HepG2 (cell line): ENCODE measurements around the gene COX4I2. TPM values are rescaled to one million over a fixed set of nuclear protein-coding genes. Genes with fewer than 3 reads are reported as not detected.

Source experiments
- ATAC-seq: fragments of 200-7000 bp; cut with Tn5 transposase; 3 replicates; pipeline ENCODE4 v1.9.1; 2020; ENCODE audit warnings: mild to moderate bottlenecking, moderate library complexity
- BruUV-seq: library from RNA; stranded (reverse); fragments of 400-500 nt; replicated peaks from 2 replicates; lab custom pipeline; 2021; lab: Mats Ljungman, UMichigan
- CTCF ChIA-PET: fragments of 300-600 bp; formaldehyde crosslinking; extraction: SDS; loops from one replicate; lab custom pipeline; 2021; ENCODE audit warnings: low total read pairs, inconsistent platforms, low intra/inter-chr PET ratio; lab: Yijun Ruan, JAX
- POLR2A ChIA-PET: fragments of 350-600 bp; sonication (Branson Sonifier 250); formaldehyde crosslinking; loops from one replicate; lab custom pipeline; 2020; ENCODE audit warnings: antibody characterized with exemption, inconsistent platforms; lab: Yijun Ruan, JAX
- DNase-seq: peaks from one replicate; pipeline ENCODE4 v3.0.0-alpha.2; 2015; ENCODE audit warnings: low spot score
- FAIRE-seq: peaks from 3 replicates; lab custom pipeline; 2011; peaks lifted over from hg19 to GRCh38; lab: Jason Lieb, UNC
- H2AFZ ChIP-seq: one replicate; pipeline ENCODE4 v1.6.1; 2011; ENCODE audit warnings: low read length, inconsistent platforms
- H3K27ac ChIP-seq: fragments of 300-600 bp; 3 replicates; pipeline ENCODE4 v1.8.0; 2011; ENCODE audit warnings: mixed run types, mild to moderate bottlenecking, mixed read lengths, low read length, inconsistent platforms; ENCODE audit not compliant: insufficient read depth; ENCODE audit errors: extremely low read length
- H3K27me3 ChIP-seq, 2 experiments: fragments of 200-600 bp in 1 of 2; 2 replicates in 1 of 2; 3 replicates in 1 of 2; pipeline versions ENCODE4 v1.6.0 to v1.8.0; 2011; ENCODE audit warnings: low read length in 2 of 2, mild to moderate bottlenecking in 2 of 2, moderate library complexity in 2 of 2, inconsistent platforms in 1 of 2; ENCODE audit not compliant: insufficient read depth in 2 of 2, control insufficient read depth in 1 of 2
- H3K36me3 ChIP-seq, 2 experiments: fragments of 200-600 bp in 1 of 2; replicated peaks in 1 of 2; 2 replicates in 1 of 2; 3 replicates in 1 of 2; pipeline versions ENCODE4 v1.5.1 to v1.8.0; 2011; ENCODE audit warnings: low read length in 2 of 2, inconsistent platforms in 1 of 2; ENCODE audit not compliant: insufficient read depth in 2 of 2, control insufficient read depth in 1 of 2
- H3K4me1 ChIP-seq: 2 replicates; pipeline ENCODE4 v1.5.1; 2012; ENCODE audit warnings: low read length, inconsistent platforms; ENCODE audit not compliant: insufficient read depth
- H3K4me2 ChIP-seq: 2 replicates; pipeline ENCODE4 v1.6.0; 2011; ENCODE audit warnings: low read depth, low read length, inconsistent platforms
- H3K4me3 ChIP-seq, 3 experiments: fragments of 200-600 bp in 1 of 3; sonication (generic), shearing (Covaris generic) in 1 of 3; replicated peaks in 1 of 3; 2 replicates each; pipeline ENCODE4 v1.5.1; 2011 to 2016; ENCODE audit warnings: low read length in 3 of 3, inconsistent platforms in 2 of 3, low read depth in 2 of 3, mild to moderate bottlenecking in 2 of 3, control low read depth in 1 of 3, mixed read lengths in 1 of 3; ENCODE audit not compliant: insufficient read depth in 1 of 3
- H3K79me2 ChIP-seq: one replicate; pipeline ENCODE4 v1.6.1; 2011; ENCODE audit warnings: low read length, inconsistent platforms; ENCODE audit not compliant: insufficient read depth
- H3K9ac ChIP-seq: 2 replicates; pipeline ENCODE4 v1.6.0; 2011; ENCODE audit warnings: mild to moderate bottlenecking, low read depth, low read length, inconsistent platforms; ENCODE audit not compliant: insufficient read depth
- H3K9me3 ChIP-seq: 2 replicates; pipeline ENCODE4 v1.5.1; 2012; ENCODE audit warnings: mild to moderate bottlenecking, low read length
- H4K20me1 ChIP-seq: 2 replicates; pipeline ENCODE4 v1.6.0; 2011; ENCODE audit warnings: inconsistent platforms, mild to moderate bottlenecking, low read length, moderate library complexity; ENCODE audit not compliant: insufficient read depth
- CBX5 ChIP-seq: sonication (generic); formaldehyde crosslinking; IDR thresholded peaks from 2 replicates; pipeline ENCODE4 v1.4.0; 2020; ENCODE audit warnings: missing genetic modification reagents, borderline replicate concordance
- FOXO1 ChIP-seq: sonication (generic); formaldehyde crosslinking; IDR thresholded peaks from 2 replicates; pipeline ENCODE4 v1.4.0; 2020; ENCODE audit warnings: missing genetic modification reagents
- GABPB1 ChIP-seq: IDR thresholded peaks from 2 replicates; pipeline ENCODE4 v1.6.1; 2016; ENCODE audit warnings: mild to moderate bottlenecking, missing genetic modification reagents, moderate library complexity, missing compliant biosample characterization
- GPN1 ChIP-seq: sonication (generic); formaldehyde crosslinking; IDR thresholded peaks from 2 replicates; pipeline ENCODE4 v1.5.1; 2020; ENCODE audit warnings: missing genetic modification reagents, borderline replicate concordance
- HOXD1 ChIP-seq: sonication (generic); formaldehyde crosslinking; IDR thresholded peaks from 2 replicates; pipeline ENCODE4 v1.5.0; 2020; ENCODE audit warnings: missing genetic modification reagents
- KDM5B ChIP-seq: sonication (generic); formaldehyde crosslinking; IDR thresholded peaks from 2 replicates; pipeline ENCODE4 v1.4.0; 2020; ENCODE audit warnings: missing genetic modification reagents, mild to moderate bottlenecking, borderline replicate concordance
- NFATC3 ChIP-seq: sonication (generic); formaldehyde crosslinking; IDR thresholded peaks from 2 replicates; pipeline ENCODE4 v1.5.1; 2020; ENCODE audit warnings: mild to moderate bottlenecking, missing genetic modification reagents
- NFRKB ChIP-seq: fragments of 450-650 bp; IDR thresholded peaks from 2 replicates; pipeline ENCODE4 v1.6.1; 2017
- SMAD3 ChIP-seq: sonication (generic); formaldehyde crosslinking; IDR thresholded peaks from 2 replicates; pipeline ENCODE4 v1.4.0; 2020; ENCODE audit warnings: missing genetic modification reagents
- ZBTB38 ChIP-seq: sonication (generic); formaldehyde crosslinking; IDR thresholded peaks from 2 replicates; pipeline ENCODE4 v1.5.1; 2020; ENCODE audit warnings: mild to moderate bottlenecking, missing genetic modification reagents
- ZC3H4 ChIP-seq: sonication (generic); formaldehyde crosslinking; IDR thresholded peaks from 2 replicates; pipeline ENCODE4 v1.4.0; 2020; ENCODE audit warnings: missing genetic modification reagents, borderline replicate concordance
- ZMYM2 ChIP-seq: sonication (generic); formaldehyde crosslinking; IDR thresholded peaks from 2 replicates; pipeline ENCODE4 v1.8.0; 2022; ENCODE audit warnings: mild to moderate bottlenecking, missing genetic modification reagents
- WGBS: methylation state at CpG from one replicate; pipeline ENCODE4 v1.1.6; 2017; ENCODE audit warnings: low lambda C conversion rate; 5-methylcytosine and 5-hydroxymethylcytosine counted together
- in situ Hi-C: cut with HindIII; loops from 2 replicates; pipeline ENCODE4 v1.10.0; 2017; ENCODE audit warnings: low pct_unique_long_range_greater_than_20kb; ENCODE audit not compliant: extremely low pct_ligation_motif_present
- intact Hi-C: fragments of 100-400 bp; cut with micrococcal nuclease; formaldehyde crosslinking; loops from one replicate; pipeline ENCODE4 v1.10.0; 2022; ENCODE audit not compliant: unreplicated experiment
- polyA plus RNA-seq, 8 experiments: library from polyadenylated mRNA; depleted of rRNA in 3 of 8; stranded (reverse) in 7 of 8; unstranded in 1 of 8; fragments of >200 nt; fragmentation: Illumina TruSeq in 4 of 8; extraction: Trizol in 4 of 8; gene quantifications; 2 replicates each; pipeline versions ENCODE4 v1.2.1 to v1.2.3, GENCODE V29; 2011 to 2016; ENCODE audit warnings: low read depth in 4 of 8, missing spikeins in 1 of 8, mixed read lengths in 1 of 8; ENCODE audit not compliant: insufficient read depth in 1 of 8
- total RNA-seq, 5 experiments: library from RNA; depleted of rRNA; stranded (reverse); fragments of >200 nt; fragmentation: Illumina TruSeq; extraction: Trizol; gene quantifications; 2 replicates each; pipeline ENCODE4 v1.2.3, GENCODE V29; 2016; ENCODE audit warnings: low read depth in 1 of 5
- TF ChIP-seq, protein P1 (sequence below): sonication (generic); formaldehyde crosslinking; IDR thresholded peaks from 2 replicates; pipeline ENCODE4 v1.5.0; 2020; ENCODE audit warnings: missing genetic modification reagents

The COX4I2 gene
- total and polyA plus RNA-seq, 2 of the 13 experiments (the other 11 are each of a cell fraction or from before 2014, with no cell fraction given), result 1.1 TPM; not detected in 1

DNA sequence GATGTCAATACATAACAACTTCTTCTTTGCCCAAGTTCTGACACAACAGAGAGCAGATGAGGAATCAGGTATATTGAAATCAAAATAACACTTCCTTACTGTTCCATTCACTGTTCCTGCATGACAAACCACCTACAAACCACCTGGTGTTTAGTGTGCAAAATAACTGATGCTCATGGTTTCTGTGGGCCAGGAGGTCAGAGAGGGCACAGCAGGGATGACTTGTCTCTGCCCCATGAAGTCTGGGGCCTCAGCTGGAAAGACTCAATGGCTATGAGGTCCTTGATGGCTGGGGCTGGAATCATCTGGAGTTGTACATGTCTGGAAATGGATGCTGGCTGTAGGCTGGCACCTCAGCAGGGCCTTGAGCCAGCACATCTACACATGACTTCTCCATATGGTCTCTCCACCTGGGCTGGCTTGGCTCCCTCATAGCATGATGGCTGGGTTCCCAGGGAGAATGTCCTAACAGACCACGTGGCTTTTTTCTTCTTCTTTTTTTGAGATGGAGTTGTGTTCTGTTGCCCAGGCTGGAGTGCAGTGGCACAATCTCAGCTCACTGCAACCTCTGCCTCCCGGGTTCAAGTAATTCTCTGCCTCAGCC, 7.4 kb upstream of the COX4I2 start:
- H3K9ac ChIP-seq, result no peak overlapping the region
- CTCF ChIA-PET, result no interaction called here
- no peaks in the 10 kb centered on the region for H3K79me2 ChIP-seq
- H2AFZ ChIP-seq, result no peak overlapping the region
- no peak overlapping the region for H3K4me2 ChIP-seq
- H3K4me1 ChIP-seq, result peaks cover 17% of the 10 kb centered on the region
- H4K20me1 ChIP-seq, result no peaks in the 10 kb centered on the region
- no peaks in the 10 kb centered on the region for H3K9me3 ChIP-seq
- no TSS peak for BruUV-seq
- no peaks in the 10 kb centered on the region; a peak in 2 of 5 replicates for H3K27me3 ChIP-seq
- no peak for DNase-seq
- H3K36me3 ChIP-seq, result no peaks in the 10 kb centered on the region
- no peak for FAIRE-seq
- ATAC-seq, result no peak
- no peak overlapping the region for H3K4me3 ChIP-seq
- POLR2A ChIA-PET, result no interaction called here
- intact Hi-C loops (no loop called here), in situ Hi-C loops (loop anchor here (5.0 kb wide), 1 partner anchor 92 kb away; the partner anchor contains the start of gene BCL2L1)
- H3K27ac ChIP-seq, result no peak overlapping the region
- TF ChIP-seq CBX5, result 0 out of 2 replicates have a peak, but pooled peaks have one; percentile 19
- TF ChIP-seq NFATC3, result no peak
- TF ChIP-seq ZC3H4 (CRISPR knock-in tag), result no peak
- TF ChIP-seq, all 625 proteins: peak for 1
- WGBS, result 26% methylated on average over 2 of the region's 2 CpGs

DNA sequence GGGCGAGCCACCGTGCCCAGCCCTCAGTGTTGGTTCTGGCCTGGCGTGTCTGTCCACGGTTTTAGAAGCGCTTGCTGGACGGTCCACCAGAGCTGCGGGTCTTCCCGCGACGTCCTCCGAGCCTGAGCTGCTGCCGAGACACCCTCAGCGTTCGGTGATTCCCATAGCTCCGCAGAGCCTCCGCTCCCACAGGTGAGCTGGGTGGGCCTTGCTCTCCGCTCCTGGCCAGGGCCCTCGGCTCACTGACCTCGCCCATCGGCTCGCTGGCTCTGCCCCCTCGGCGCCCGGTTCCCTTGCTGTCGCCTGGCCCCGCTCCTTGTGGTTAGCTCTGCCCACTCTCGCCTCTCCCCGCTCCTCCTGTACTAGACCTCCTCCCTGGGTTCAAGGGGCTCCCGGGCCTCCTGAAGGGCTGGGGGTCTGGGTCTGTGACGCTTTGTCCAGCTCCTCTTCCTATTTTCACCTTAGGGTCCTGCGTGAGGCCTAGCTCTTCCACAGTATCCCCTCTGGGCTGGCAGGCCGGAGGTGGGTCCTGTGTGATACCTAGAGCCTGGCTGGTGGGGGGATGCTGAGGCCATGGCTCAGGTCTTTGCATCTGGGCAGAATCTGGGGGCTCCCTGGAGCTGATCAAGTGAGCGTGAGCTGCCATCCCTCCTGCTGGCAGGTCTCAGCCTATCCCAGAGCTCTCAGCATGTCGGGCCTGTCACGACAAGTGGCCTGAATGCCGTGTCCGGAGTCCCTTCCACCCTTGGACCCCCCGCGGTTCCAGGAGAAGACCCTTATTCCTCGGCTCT, 5.0 kb upstream of the COX4I2 start:
- no peak overlapping the region for H3K9ac ChIP-seq
- POLR2A ChIA-PET, result interaction anchor here (0.7 to 4.2 kb wide), 7 partner anchors 27 to 90 kb away, joined by 3 to 90 read pairs (median 6); partner anchors contain the start of genes BCL2L1 and ID1
- ATAC-seq (peak; percentile 15), FAIRE-seq (no peak), DNase-seq (no peak)
- no TSS peak for BruUV-seq
- no peak overlapping the region for H3K27ac ChIP-seq
- in situ Hi-C loops (loop anchor here (5.0 kb wide), 1 partner anchor 90 kb away; the partner anchor contains the start of gene BCL2L1), intact Hi-C loops (no loop called here)
- H3K9me3 ChIP-seq, result no peaks in the 10 kb centered on the region
- CTCF ChIA-PET, result no interaction called here
- no peak overlapping the region for H3K4me3 ChIP-seq
- no peaks in the 10 kb centered on the region for H3K36me3 ChIP-seq
- H4K20me1 ChIP-seq, result no peaks in the 10 kb centered on the region
- WGBS, result 68% methylated on average over 40 of the region's 40 CpGs
- no peak overlapping the region for H2AFZ ChIP-seq
- peaks cover 16% of the 10 kb centered on the region for H3K4me1 ChIP-seq
- H3K4me2 ChIP-seq, result peak overlapping the region; percentile 21; the same call in 1 of the 2 replicates
- H3K27me3 ChIP-seq, result peaks cover 2 to 4% of the 10 kb centered on the region in 2 experiments; a peak in 2 of 5 replicates
- no peaks in the 10 kb centered on the region for H3K79me2 ChIP-seq
- TF ChIP-seq GPN1 (no peak), FOXO1 (CRISPR knock-in tag) (0 out of 2 replicates have a peak, but pooled peaks have one; percentile 17), NFRKB (no peak), HOXD1 (CRISPR knock-in tag) (no peak), ZMYM2 (CRISPR knock-in tag) (no peak), ZBTB38 (CRISPR knock-in tag) (0 out of 2 replicates have a peak, but pooled peaks have one; percentile 58), KDM5B (CRISPR knock-in tag) (no peak), SMAD3 (CRISPR knock-in tag) (no peak), GABPB1 (CRISPR knock-in tag) (peak; percentile 21; the same call in 1 of the 2 replicates)
- TF ChIP-seq, protein P1, sequence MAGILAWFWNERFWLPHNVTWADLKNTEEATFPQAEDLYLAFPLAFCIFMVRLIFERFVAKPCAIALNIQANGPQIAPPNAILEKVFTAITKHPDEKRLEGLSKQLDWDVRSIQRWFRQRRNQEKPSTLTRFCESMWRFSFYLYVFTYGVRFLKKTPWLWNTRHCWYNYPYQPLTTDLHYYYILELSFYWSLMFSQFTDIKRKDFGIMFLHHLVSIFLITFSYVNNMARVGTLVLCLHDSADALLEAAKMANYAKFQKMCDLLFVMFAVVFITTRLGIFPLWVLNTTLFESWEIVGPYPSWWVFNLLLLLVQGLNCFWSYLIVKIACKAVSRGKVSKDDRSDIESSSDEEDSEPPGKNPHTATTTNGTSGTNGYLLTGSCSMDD (CRISPR knock-in tag), result no peak
